GM12874 (cell line): ENCODE results near the gene SCYL1.

Experiments used
- TF ChIP-seq, protein P1 (sequence below): IDR thresholded peaks from 2 replicates; pipeline ENCODE4 v1.5.1; 2011; ENCODE audit warnings: low read depth, mild to moderate bottlenecking, control low read depth, low read length, moderate library complexity; ENCODE audit not compliant: insufficient read depth

Gene SCYL1

DNA sequence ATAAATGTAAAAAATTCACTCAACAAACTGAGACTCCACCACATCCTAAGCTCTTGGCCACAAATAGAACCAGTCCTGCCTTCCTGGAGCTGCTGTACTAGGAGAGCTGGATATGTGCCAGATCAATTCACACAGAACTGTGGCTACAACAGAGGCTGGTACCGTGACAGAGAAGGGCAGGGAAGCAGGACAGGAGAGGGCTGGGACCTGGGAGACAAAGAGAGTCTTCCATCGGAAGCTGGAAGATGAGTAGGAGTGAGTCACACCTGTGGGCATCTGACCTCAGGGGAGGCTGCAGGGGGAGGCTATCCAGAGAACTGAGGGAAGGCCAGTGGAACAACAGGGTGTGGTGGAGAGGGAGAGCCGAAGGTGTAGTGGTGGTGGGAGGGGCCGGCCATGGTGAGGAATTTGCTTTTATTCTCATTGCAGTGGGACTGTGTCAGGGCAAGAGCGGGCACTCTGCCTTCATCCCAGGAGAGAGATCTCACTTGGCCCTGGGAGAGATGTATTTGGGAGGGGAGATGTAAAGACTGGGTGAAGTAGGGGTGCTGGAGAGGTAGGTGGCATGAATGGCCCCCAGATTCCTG lies 35.2 kb downstream of the SCYL1 start:
- TF ChIP-seq, protein P1, sequence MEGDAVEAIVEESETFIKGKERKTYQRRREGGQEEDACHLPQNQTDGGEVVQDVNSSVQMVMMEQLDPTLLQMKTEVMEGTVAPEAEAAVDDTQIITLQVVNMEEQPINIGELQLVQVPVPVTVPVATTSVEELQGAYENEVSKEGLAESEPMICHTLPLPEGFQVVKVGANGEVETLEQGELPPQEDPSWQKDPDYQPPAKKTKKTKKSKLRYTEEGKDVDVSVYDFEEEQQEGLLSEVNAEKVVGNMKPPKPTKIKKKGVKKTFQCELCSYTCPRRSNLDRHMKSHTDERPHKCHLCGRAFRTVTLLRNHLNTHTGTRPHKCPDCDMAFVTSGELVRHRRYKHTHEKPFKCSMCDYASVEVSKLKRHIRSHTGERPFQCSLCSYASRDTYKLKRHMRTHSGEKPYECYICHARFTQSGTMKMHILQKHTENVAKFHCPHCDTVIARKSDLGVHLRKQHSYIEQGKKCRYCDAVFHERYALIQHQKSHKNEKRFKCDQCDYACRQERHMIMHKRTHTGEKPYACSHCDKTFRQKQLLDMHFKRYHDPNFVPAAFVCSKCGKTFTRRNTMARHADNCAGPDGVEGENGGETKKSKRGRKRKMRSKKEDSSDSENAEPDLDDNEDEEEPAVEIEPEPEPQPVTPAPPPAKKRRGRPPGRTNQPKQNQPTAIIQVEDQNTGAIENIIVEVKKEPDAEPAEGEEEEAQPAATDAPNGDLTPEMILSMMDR, result no peak

DNA sequence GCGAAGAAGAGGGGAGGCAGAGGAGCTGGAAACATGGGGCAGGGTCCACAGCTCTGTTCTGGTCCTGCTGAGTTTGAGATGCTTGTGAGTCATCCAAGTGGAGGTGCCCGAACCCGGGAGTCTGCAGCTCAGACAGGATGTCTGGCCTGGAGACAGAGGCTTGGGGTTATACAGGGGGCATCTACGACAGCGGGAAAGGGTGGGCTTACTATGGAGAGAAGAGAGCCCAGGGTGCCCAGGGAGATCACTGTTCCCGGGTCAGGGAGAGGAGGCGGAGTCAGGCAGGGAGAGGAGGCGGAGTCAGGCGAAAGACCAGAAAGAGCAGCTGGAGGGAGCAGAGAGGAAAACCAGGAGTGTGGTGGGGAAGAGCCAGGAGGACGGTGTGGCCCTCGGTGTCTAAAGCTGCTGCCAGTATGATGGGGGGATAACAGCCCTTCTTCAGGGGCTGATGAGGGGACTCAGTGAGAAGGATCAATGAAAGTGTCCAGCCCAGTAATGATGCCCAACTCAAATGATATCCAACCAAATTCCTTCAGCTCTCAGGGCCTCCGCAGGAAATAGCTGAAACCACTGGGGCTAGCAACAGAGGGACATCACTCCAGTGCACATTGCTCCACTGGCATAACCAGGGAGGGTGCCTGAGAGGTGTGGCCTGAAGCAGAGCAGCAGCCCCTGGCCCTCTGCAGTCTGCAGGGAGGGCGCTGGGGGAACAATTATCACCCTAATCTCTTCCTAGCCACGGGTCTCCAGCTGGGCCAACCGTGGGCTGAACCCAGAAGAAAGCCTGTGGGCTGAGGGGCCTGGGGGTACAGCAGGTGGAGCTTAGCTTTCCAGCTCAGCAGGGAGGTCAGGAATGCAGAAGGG lies 35.9 kb downstream of the SCYL1 start:
- TF ChIP-seq, protein P1, result no peak

DNA sequence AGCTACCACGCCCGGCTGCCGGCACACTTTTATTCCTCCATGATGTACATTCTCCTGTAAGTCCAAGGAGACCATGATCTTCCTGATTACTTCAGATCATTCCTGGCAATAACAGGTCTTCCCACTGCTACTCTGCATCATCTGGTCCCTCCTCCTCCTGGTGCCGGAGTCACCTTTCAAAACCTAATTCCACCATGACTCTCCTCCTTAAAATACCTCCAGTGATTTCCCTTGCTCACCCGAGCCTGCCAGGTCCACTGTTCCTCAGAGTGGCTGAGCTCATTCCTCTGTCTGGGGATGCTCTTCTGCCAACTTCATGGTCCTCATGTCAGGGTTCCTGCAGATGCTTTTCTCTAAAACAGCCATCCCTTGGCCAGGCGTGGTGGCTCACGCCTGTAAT lies 37.1 kb downstream of the SCYL1 start:
- TF ChIP-seq, protein P1, result no peak

DNA sequence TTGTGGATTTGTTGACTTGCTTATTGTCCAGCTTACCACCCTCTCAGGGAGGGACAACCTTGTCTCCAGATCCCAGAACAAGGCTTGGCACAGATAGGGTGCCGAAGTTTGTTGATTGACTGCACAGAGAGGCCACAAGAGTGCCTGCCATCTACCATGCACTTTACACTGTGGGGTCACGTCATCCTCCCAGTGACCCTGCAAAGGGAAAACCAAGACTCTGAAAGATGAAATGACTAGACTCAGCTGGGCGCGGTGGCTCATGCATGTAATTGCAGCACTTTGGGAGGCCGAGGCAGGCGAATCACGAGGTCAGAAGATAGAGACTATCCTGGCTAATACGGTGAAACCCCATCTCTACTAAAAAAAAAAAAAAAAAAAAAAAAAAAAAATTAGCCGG lies 37.9 kb downstream of the SCYL1 start:
- TF ChIP-seq, protein P1, result no peak

DNA sequence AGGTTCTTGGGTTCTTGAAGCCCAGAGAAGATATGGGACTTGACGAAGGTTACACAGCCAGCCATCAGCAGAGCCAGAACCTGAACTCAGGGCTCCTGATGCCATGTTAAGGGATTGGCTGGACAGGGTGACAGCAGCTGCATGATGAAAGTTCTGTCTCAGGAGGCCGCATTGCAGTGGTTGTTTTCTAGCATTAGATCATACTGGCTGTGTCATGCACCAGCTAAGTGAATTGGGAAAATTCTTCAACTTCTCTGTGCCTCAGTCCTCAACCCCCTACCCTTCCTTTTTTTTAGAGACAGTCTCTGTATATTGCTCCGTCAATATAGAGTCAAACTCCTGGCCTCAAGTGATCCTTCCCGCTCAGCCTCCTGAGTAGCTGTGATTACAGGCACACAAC lies 38.7 kb downstream of the SCYL1 start:
- TF ChIP-seq, protein P1, result no peak

DNA sequence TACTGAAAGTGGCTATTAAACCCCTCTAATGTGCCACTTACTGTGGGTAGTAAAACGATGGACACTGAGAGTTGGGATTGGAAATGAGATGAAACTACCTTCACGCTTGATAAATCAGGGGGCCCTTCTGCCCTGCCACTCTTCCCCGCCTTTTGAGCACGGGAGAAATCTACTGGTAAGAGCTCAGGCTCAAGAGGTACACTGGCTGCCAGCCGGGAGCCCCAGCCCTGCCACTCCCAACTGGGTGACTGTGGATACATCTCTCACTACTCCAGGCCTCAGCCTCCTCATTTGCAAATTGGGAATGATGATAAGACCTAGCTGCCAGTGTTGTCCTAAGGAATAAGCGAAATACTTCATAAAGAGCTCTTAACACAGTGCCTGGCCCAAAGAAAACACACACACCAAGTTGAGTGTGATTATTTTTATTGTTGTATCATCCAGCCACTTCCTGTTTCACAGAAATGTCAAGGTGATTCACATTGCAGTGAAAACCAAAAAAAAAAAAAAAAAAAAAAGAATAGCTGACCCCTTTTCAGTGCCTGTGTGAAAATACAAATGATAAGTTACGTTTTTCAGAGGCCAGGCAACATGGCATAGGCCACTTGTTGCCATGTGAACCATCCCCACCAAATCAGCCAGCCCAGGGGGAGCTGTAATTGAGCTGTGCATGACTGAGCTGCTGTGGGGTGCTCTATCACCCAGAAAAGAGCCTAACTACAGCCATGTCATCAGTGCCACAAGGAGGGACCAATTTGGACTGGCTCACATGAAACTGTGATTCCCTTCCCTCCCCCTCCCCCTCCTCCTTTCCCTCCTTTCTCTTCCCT lies 41.0 kb downstream of the SCYL1 start:
- TF ChIP-seq, protein P1, result no peak
